Vagina (tissue), 2 donors: ENCODE results near the gene HDAC8. TPM values are rescaled to one million over a fixed set of nuclear protein-coding genes. Genes with fewer than 3 reads are reported as not detected.

ENCODE experiments used
- DNase-seq, 2 donors: peaks; one replicate each; pipeline ENCODE4 v3.0.0-alpha.2; 2017; ENCODE audit errors: extremely low spot score in 2 of 2
- H3K27ac ChIP-seq: fragments of 200-600 bp; sonication (generic); one replicate; pipeline ENCODE4 v1.5.1; 2019
- H3K27me3 ChIP-seq: fragments of 200-600 bp; sonication (generic); one replicate; pipeline ENCODE4 v1.5.1; 2019
- H3K36me3 ChIP-seq, 2 donors: fragments of 200-600 bp; sonication (generic); one replicate each; pipeline ENCODE4 v1.5.1; 2017 to 2019
- H3K4me1 ChIP-seq: fragments of 200-600 bp; sonication (generic); one replicate; pipeline ENCODE4 v1.5.1; 2019
- H3K4me3 ChIP-seq, 2 donors: fragments of 200-600 bp; sonication (generic); 1 replicate in 1 of 2; 2 replicates in 1 of 2; pipeline ENCODE4 v1.5.1; 2016 to 2019
- H3K9me3 ChIP-seq: fragments of 200-600 bp; sonication (generic); one replicate; pipeline ENCODE4 v1.5.1; 2019
- CTCF ChIP-seq, 3 experiments: fragments of 450-650 bp in 2 of 3; fragments of 200-600 bp in 1 of 3; sonication (generic) in 1 of 3; IDR thresholded peaks; one replicate each; pipeline ENCODE4 v1.5.1; 2017 to 2019; ENCODE audit warnings: antibody characterized with exemption in 3 of 3, mild to moderate bottlenecking in 2 of 3, moderate library complexity in 2 of 3
- POLR2A ChIP-seq, 2 donors: fragments of 450-650 bp; IDR thresholded peaks; one replicate each; pipeline ENCODE4 v1.6.1; 2017; ENCODE audit warnings: antibody characterized with exemption in 2 of 2, mild to moderate bottlenecking in 2 of 2, moderate library complexity in 2 of 2
- POLR2AphosphoS5 ChIP-seq, 2 donors: sonication (generic); formaldehyde crosslinking; IDR thresholded peaks; one replicate each; pipeline ENCODE4 v1.9.0; 2017; ENCODE audit warnings: antibody characterized with exemption in 2 of 2, mild to moderate bottlenecking in 2 of 2, low read depth in 1 of 2; ENCODE audit not compliant: insufficient read depth in 1 of 2
- intact Hi-C: fragments of 100-400 bp; cut with DNase I; formaldehyde crosslinking; loops from one replicate; pipeline ENCODE4 v1.15.1; 2023
- total RNA-seq: library from RNA; depleted of rRNA; stranded (reverse); fragments of >200 nt; gene quantifications from one replicate; pipeline ENCODE4 v1.2.3, GENCODE V29; 2016

Gene HDAC8
- total RNA-seq, 1 donor from 2014 or later = 33.4 TPM

- H3K27ac ChIP-seq = no peak overlapping the region
- H3K9me3 ChIP-seq = no peaks in the 10 kb centered on the region
- H3K36me3 ChIP-seq = no peaks in the 10 kb centered on the region
- no peak overlapping the region for H3K4me3 ChIP-seq
- DNase-seq = no peak
- intact Hi-C loops = no loop called here
- no peak for TF ChIP-seq CTCF (IDR thresholded peaks at IDR 0.05)
- TF ChIP-seq POLR2AphosphoS5 (IDR thresholded peaks at IDR 0.05; ENCODE audit: insufficient read depth in 1 of 2, low read depth in 1 of 2) = no peak
- no peak for TF ChIP-seq POLR2A (IDR thresholded peaks at IDR 0.05)
- H3K27me3 ChIP-seq = no peaks in the 10 kb centered on the region
- H3K4me1 ChIP-seq = no peaks in the 10 kb centered on the region
Measured at GRCh38 chrX:72402614-72403013, 170.0 kb downstream of the HDAC8 start.

- H3K4me1 ChIP-seq = no peaks in the 10 kb centered on the region
- no peaks in the 10 kb centered on the region for H3K27me3 ChIP-seq
- no peaks in the 10 kb centered on the region for H3K9me3 ChIP-seq
- no peak for DNase-seq
- H3K4me3 ChIP-seq = no peak overlapping the region
- TF ChIP-seq CTCF (IDR thresholded peaks at IDR 0.05) = no peak
- TF ChIP-seq POLR2A (IDR thresholded peaks at IDR 0.05) = no peak
- no peak for TF ChIP-seq POLR2AphosphoS5 (IDR thresholded peaks at IDR 0.05; ENCODE audit: insufficient read depth in 1 of 2, low read depth in 1 of 2)
- intact Hi-C loops = no loop called here
- no peaks in the 10 kb centered on the region for H3K36me3 ChIP-seq
- no peak overlapping the region for H3K27ac ChIP-seq
Measured at GRCh38 chrX:72399816-72400215, 172.8 kb downstream of the HDAC8 start.

- no peaks in the 10 kb centered on the region for H3K27me3 ChIP-seq
- no peak overlapping the region for H3K27ac ChIP-seq
- DNase-seq = no peak
- no peak overlapping the region for H3K4me3 ChIP-seq
- intact Hi-C loops = no loop called here
- no peaks in the 10 kb centered on the region for H3K36me3 ChIP-seq
- TF ChIP-seq POLR2A (IDR thresholded peaks at IDR 0.05) (no peak), POLR2AphosphoS5 (IDR thresholded peaks at IDR 0.05; ENCODE audit: insufficient read depth in 1 of 2, low read depth in 1 of 2) (no peak), CTCF (IDR thresholded peaks at IDR 0.05) (no peak)
- H3K4me1 ChIP-seq = no peaks in the 10 kb centered on the region
- H3K9me3 ChIP-seq = no peaks in the 10 kb centered on the region
Measured at GRCh38 chrX:72396117-72396516, 176.5 kb downstream of the HDAC8 start.

GRCh38 chrX:72395237-72395636 is 177.4 kb downstream of the HDAC8 start:
- no peaks in the 10 kb centered on the region for H3K27me3 ChIP-seq
- H3K36me3 ChIP-seq = no peaks in the 10 kb centered on the region
- no peak for DNase-seq
- no peaks in the 10 kb centered on the region for H3K4me1 ChIP-seq
- H3K27ac ChIP-seq = no peak overlapping the region
- no peak overlapping the region for H3K4me3 ChIP-seq
- TF ChIP-seq CTCF (IDR thresholded peaks at IDR 0.05) (no peak), POLR2A (IDR thresholded peaks at IDR 0.05) (no peak), POLR2AphosphoS5 (IDR thresholded peaks at IDR 0.05; ENCODE audit: insufficient read depth in 1 of 2, low read depth in 1 of 2) (no peak)
- no peaks in the 10 kb centered on the region for H3K9me3 ChIP-seq
- intact Hi-C loops = no loop called here

GRCh38 chrX:72394518-72395170 is 178.0 kb downstream of the HDAC8 start:
- TF ChIP-seq CTCF (IDR thresholded peaks at IDR 0.05) (no peak), POLR2A (IDR thresholded peaks at IDR 0.05) (no peak), POLR2AphosphoS5 (IDR thresholded peaks at IDR 0.05; ENCODE audit: insufficient read depth in 1 of 2, low read depth in 1 of 2) (no peak)
- no peak overlapping the region for H3K27ac ChIP-seq
- no peak overlapping the region for H3K4me3 ChIP-seq
- no peaks in the 10 kb centered on the region for H3K9me3 ChIP-seq
- H3K27me3 ChIP-seq = no peaks in the 10 kb centered on the region
- DNase-seq = no peak
- intact Hi-C loops = no loop called here
- H3K4me1 ChIP-seq = no peaks in the 10 kb centered on the region
- H3K36me3 ChIP-seq = no peaks in the 10 kb centered on the region
